Activated CD8-positive, alpha-beta memory T cell treated with anti-CD3 and anti-CD28 coated beads for 4 hours (primary cell): ENCODE measurements around the gene ALPG.
"Not testable (repeated sequence)": the region's sequence is repeated elsewhere in the genome, so short reads cannot be mapped to it uniquely, and the experiment has no call there.

ENCODE experiments used
- DNase-seq, 2 donors: peaks; one replicate each; pipeline ENCODE4 v3.0.0-alpha.2; 2020; ENCODE audit warnings: low read depth in 2 of 2

ALPG gene

GRCh38 chr2:232406556-232407310, at the start of gene ALPG:
Gene ALPG, plus strand, starts transcription at chr2:232406844. Its CDS starts 51 bp downstream, at chr2:232406895.
- no peak for DNase-seq

- DNase-seq: no peak
Observed at GRCh38 chr2:232361646-232362045, 45.0 kb upstream of the ALPG start.

GRCh38 chr2:232362174-232362900, 44.3 kb upstream of the ALPG start:
- DNase-seq: no peak

GRCh38 chr2:232363064-232363783, 43.4 kb upstream of the ALPG start:
- DNase-seq: not testable (repeated sequence)

- DNase-seq: no peak
Observed at GRCh38 chr2:232363784-232364615, 42.6 kb upstream of the ALPG start.

- not testable (repeated sequence) for DNase-seq
Observed at GRCh38 chr2:232364806-232365594, 41.6 kb upstream of the ALPG start.

GRCh38 chr2:232365621-232366321, 40.9 kb upstream of the ALPG start:
- no peak for DNase-seq

- DNase-seq: not testable (repeated sequence)
Observed at GRCh38 chr2:232366461-232366860, 40.2 kb upstream of the ALPG start.

GRCh38 chr2:232367016-232367415, 39.6 kb upstream of the ALPG start:
- DNase-seq: no peak

GRCh38 chr2:232367591-232368233, 38.9 kb upstream of the ALPG start:
- DNase-seq: no peak

- no peak for DNase-seq
Observed at GRCh38 chr2:232368311-232368731, 38.3 kb upstream of the ALPG start.

GRCh38 chr2:232369126-232369951, 37.3 kb upstream of the ALPG start:
- no peak for DNase-seq

GRCh38 chr2:232370007-232370406, 36.6 kb upstream of the ALPG start:
- not testable (repeated sequence) for DNase-seq

GRCh38 chr2:232372231-232373208, 34.1 kb upstream of the ALPG start:
- DNase-seq: no peak

GRCh38 chr2:232374356-232374755, 32.3 kb upstream of the ALPG start:
- DNase-seq: no peak

GRCh38 chr2:232375164-232375563, 31.5 kb upstream of the ALPG start:
- no peak for DNase-seq

- DNase-seq: no peak
Observed at GRCh38 chr2:232376260-232376659, 30.4 kb upstream of the ALPG start.
